GM19438 (cell line): ENCODE results near the gene OSBPL6.
"Not testable (repeated sequence)": the region's sequence is repeated elsewhere in the genome, so short reads cannot be mapped to it uniquely, and the experiment has no call there.

Experiments
- ATAC-seq: cut with Tn5 transposase; IDR thresholded peaks from one replicate; pipeline ENCODE4 v1.9.1; 2021; ENCODE audit warnings: low read depth; ENCODE audit not compliant: unreplicated experiment

Gene OSBPL6

GRCh38 chr2:178197791-178198190 is 3.5 kb downstream of the OSBPL6 start:
- ATAC-seq, result no peak

- ATAC-seq, result not testable (repeated sequence)
These were observed 4.1 kb downstream of the OSBPL6 start for GRCh38 chr2:178198441-178198840.

GRCh38 chr2:178199334-178199733 is 5.0 kb downstream of the OSBPL6 start:
- ATAC-seq, result no peak

GRCh38 chr2:178200331-178200730 is 6.0 kb downstream of the OSBPL6 start:
- ATAC-seq, result no peak

- no peak for ATAC-seq
These were observed 8.6 kb downstream of the OSBPL6 start for GRCh38 chr2:178202927-178203326.

GRCh38 chr2:178204977-178205376 is 10.7 kb downstream of the OSBPL6 start:
- ATAC-seq, result no peak

- no peak for ATAC-seq
These were observed 11.7 kb downstream of the OSBPL6 start for GRCh38 chr2:178205853-178206521.

GRCh38 chr2:178208336-178208735 is 14.0 kb downstream of the OSBPL6 start:
- no peak for ATAC-seq

GRCh38 chr2:178208817-178209216 is 14.5 kb downstream of the OSBPL6 start:
- no peak for ATAC-seq

GRCh38 chr2:178211460-178211859 is 17.1 kb downstream of the OSBPL6 start:
- ATAC-seq, result no peak

GRCh38 chr2:178211943-178212342 is 17.6 kb downstream of the OSBPL6 start:
- ATAC-seq, result no peak

- ATAC-seq, result no peak
These were observed 19.7 kb downstream of the OSBPL6 start for GRCh38 chr2:178213991-178214390.

GRCh38 chr2:178219247-178219646 is 24.9 kb downstream of the OSBPL6 start:
- ATAC-seq, result no peak

GRCh38 chr2:178220814-178221213 is 26.5 kb downstream of the OSBPL6 start:
- ATAC-seq, result no peak

- no peak for ATAC-seq
These were observed 27.2 kb downstream of the OSBPL6 start for GRCh38 chr2:178221556-178221955.

- ATAC-seq, result no peak
These were observed 29.5 kb downstream of the OSBPL6 start for GRCh38 chr2:178223806-178224205.

- ATAC-seq, result no peak
These were observed 30.9 kb downstream of the OSBPL6 start for GRCh38 chr2:178225006-178225805.

- ATAC-seq, result no peak
These were observed 32.9 kb downstream of the OSBPL6 start for GRCh38 chr2:178227187-178227586.

GRCh38 chr2:178229927-178230326 is 35.6 kb downstream of the OSBPL6 start:
- no peak for ATAC-seq

GRCh38 chr2:178230396-178230795 is 36.1 kb downstream of the OSBPL6 start:
- ATAC-seq, result no peak

GRCh38 chr2:178233428-178233827 is 39.1 kb downstream of the OSBPL6 start:
- no peak for ATAC-seq

- ATAC-seq, result no peak
These were observed 40.3 kb downstream of the OSBPL6 start for GRCh38 chr2:178234648-178235047.
